Mammary epithelial cell (primary cell): Measurements from ENCODE around the gene CORO2B.

Source experiments
- CTCF ChIP-seq, 2 donors: IDR thresholded peaks in 1 of 2; conservative IDR thresholded peaks in 1 of 2; 2 replicates each; pipeline ENCODE4 v1.5.1; 2011 to 2012; ENCODE audit warnings: inconsistent platforms in 2 of 2, low read length in 2 of 2, mild to moderate bottlenecking in 2 of 2, control low read depth in 1 of 2, low read depth in 1 of 2; ENCODE audit not compliant: insufficient read depth in 1 of 2; ENCODE audit errors: extremely low read depth in 1 of 2
- EZH2 ChIP-seq: IDR thresholded peaks from 2 replicates; pipeline ENCODE4 v1.6.1; 2012; ENCODE audit warnings: low read length, inconsistent platforms, borderline replicate concordance

GRCh38 chr15:68617001-68617400 lies 38.2 kb downstream of the CORO2B start:
- TF ChIP-seq CTCF (conservative IDR thresholded peaks at IDR 0.05 in 1 of 2, IDR thresholded peaks at IDR 0.05 in 1 of 2; ENCODE audit: extremely low read depth in 1 of 2, insufficient read depth in 1 of 2, low read depth in 1 of 2, low read length in 2 of 2) = no peak
- TF ChIP-seq EZH2 = no peak
